SK-N-SH (cell line): ENCODE data around the gene SAMD7.

Source experiments
- EP300 ChIP-seq, 2 experiments: IDR thresholded peaks; 2 replicates each; pipeline versions ENCODE4 v1.4.0 to v1.6.1; 2012; ENCODE audit warnings: borderline replicate concordance in 1 of 2, low read depth in 1 of 2, low read length in 1 of 2
- GATA2 ChIP-seq: sonication (generic); formaldehyde crosslinking; IDR thresholded peaks from 2 replicates; pipeline ENCODE4 v1.5.0; 2020; ENCODE audit warnings: mild to moderate bottlenecking, missing genetic modification reagents
- MEF2A ChIP-seq: IDR thresholded peaks from 2 replicates; pipeline ENCODE4 v1.4.0; 2012; ENCODE audit warnings: low read depth, borderline replicate concordance
- YY1 ChIP-seq: IDR thresholded peaks from 2 replicates; pipeline ENCODE4 v1.4.0; 2012; ENCODE audit warnings: low read depth, mild to moderate bottlenecking
- TF ChIP-seq, protein P1 (sequence below): fragments of 200-600 bp; sonication (generic); IDR thresholded peaks from 2 replicates; pipeline ENCODE4 v1.6.1; 2017; ENCODE audit warnings: antibody characterized with exemption, mild to moderate bottlenecking, moderate library complexity
- TF ChIP-seq, protein P2 (sequence below): IDR thresholded peaks from 2 replicates; pipeline ENCODE4 v1.6.1; 2012; ENCODE audit warnings: mild to moderate bottlenecking, low read depth, low read length, moderate library complexity

DNA sequence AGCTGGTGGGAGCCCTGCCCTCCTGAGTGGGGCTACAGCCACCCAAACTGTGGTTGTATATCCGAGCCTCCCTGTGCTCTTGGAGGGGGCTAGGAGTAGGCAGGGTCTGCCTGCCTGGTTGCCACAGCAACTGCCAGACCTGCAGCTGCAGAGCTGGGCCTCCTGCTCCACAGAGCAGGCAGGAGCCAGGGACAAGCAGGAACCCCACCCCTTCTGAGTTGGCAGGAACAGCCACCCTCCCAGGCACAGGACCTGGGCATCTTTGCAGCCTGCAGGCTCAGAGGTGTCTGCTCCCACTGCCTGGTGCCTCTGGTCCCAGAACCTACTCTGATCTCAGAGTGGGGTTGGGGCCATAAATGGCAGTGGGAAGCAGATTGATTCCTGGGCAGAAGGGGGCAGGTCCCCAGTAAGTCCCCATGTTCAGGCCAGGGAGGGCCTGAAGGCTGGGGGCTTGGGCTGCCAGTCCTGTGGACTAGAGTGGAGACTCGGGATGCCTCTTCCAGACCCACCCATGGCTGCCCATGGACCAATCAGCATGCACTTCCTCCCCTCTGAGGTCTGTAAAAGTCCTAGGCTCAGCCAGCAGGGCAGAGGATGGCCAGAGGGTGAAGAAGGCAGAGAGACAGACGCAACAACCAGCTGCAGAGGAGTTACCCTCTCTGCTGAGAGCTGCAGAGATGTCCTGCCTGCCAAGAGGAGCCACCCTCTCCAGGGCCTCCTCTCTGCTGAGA lies 31.4 kb upstream of the SAMD7 start:
- TF ChIP-seq GATA2 (CRISPR knock-in tag) (no peak), EP300 (IDR thresholded peaks at IDR 0.05; ENCODE audit: borderline replicate concordance in 1 of 2, low read depth in 1 of 2, low read length in 1 of 2) (no peak), MEF2A (no peak), YY1 (no peak)
- TF ChIP-seq, protein P1, sequence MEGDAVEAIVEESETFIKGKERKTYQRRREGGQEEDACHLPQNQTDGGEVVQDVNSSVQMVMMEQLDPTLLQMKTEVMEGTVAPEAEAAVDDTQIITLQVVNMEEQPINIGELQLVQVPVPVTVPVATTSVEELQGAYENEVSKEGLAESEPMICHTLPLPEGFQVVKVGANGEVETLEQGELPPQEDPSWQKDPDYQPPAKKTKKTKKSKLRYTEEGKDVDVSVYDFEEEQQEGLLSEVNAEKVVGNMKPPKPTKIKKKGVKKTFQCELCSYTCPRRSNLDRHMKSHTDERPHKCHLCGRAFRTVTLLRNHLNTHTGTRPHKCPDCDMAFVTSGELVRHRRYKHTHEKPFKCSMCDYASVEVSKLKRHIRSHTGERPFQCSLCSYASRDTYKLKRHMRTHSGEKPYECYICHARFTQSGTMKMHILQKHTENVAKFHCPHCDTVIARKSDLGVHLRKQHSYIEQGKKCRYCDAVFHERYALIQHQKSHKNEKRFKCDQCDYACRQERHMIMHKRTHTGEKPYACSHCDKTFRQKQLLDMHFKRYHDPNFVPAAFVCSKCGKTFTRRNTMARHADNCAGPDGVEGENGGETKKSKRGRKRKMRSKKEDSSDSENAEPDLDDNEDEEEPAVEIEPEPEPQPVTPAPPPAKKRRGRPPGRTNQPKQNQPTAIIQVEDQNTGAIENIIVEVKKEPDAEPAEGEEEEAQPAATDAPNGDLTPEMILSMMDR, result no peak
- TF ChIP-seq, protein P2, sequence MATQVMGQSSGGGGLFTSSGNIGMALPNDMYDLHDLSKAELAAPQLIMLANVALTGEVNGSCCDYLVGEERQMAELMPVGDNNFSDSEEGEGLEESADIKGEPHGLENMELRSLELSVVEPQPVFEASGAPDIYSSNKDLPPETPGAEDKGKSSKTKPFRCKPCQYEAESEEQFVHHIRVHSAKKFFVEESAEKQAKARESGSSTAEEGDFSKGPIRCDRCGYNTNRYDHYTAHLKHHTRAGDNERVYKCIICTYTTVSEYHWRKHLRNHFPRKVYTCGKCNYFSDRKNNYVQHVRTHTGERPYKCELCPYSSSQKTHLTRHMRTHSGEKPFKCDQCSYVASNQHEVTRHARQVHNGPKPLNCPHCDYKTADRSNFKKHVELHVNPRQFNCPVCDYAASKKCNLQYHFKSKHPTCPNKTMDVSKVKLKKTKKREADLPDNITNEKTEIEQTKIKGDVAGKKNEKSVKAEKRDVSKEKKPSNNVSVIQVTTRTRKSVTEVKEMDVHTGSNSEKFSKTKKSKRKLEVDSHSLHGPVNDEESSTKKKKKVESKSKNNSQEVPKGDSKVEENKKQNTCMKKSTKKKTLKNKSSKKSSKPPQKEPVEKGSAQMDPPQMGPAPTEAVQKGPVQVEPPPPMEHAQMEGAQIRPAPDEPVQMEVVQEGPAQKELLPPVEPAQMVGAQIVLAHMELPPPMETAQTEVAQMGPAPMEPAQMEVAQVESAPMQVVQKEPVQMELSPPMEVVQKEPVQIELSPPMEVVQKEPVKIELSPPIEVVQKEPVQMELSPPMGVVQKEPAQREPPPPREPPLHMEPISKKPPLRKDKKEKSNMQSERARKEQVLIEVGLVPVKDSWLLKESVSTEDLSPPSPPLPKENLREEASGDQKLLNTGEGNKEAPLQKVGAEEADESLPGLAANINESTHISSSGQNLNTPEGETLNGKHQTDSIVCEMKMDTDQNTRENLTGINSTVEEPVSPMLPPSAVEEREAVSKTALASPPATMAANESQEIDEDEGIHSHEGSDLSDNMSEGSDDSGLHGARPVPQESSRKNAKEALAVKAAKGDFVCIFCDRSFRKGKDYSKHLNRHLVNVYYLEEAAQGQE, result no peak
